Measurements from ENCODE around the gene RICTOR. TPM values are rescaled to one million over a fixed set of nuclear protein-coding genes. Genes with fewer than 3 reads are reported as not detected.

Gene RICTOR
- total and polyA plus RNA-seq, 11 donors: 6.8 to 76.3 (median 30.8) TPM

DNA sequence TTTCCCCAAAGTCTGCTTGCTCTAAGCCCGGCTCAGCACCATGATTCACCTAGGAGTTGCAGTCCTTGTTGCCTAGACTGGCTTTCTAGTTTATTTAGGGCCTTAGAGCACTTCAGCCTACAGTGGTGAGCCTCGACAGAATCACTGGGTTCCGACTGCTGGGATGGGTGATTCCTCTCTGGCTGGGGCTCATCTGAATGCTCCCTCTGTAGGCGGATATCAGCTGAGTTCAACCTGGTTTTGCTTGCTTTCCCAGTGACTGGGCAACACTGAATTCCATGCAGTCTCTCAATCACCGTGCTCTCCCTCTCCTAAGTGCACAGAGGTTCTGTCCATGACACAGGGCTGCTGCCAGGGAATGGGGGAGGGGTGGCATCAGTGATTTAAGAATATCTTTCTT, 174.3 kb downstream of the RICTOR start:
- H3K9me3 ChIP-seq: peaks cover 0 to 37% (median 16%) of the 10 kb centered on the region in 12 donors
- no peak for DNase-seq
- no peaks in the 10 kb centered on the region for H3K4me1 ChIP-seq
- intact Hi-C loops (cut with DNase I): no loop called here
- TF ChIP-seq, protein P1, sequence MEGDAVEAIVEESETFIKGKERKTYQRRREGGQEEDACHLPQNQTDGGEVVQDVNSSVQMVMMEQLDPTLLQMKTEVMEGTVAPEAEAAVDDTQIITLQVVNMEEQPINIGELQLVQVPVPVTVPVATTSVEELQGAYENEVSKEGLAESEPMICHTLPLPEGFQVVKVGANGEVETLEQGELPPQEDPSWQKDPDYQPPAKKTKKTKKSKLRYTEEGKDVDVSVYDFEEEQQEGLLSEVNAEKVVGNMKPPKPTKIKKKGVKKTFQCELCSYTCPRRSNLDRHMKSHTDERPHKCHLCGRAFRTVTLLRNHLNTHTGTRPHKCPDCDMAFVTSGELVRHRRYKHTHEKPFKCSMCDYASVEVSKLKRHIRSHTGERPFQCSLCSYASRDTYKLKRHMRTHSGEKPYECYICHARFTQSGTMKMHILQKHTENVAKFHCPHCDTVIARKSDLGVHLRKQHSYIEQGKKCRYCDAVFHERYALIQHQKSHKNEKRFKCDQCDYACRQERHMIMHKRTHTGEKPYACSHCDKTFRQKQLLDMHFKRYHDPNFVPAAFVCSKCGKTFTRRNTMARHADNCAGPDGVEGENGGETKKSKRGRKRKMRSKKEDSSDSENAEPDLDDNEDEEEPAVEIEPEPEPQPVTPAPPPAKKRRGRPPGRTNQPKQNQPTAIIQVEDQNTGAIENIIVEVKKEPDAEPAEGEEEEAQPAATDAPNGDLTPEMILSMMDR (IDR thresholded peaks at IDR 0.05): no peak
- no peak for TF ChIP-seq POLR2A (IDR thresholded peaks at IDR 0.05)
- 76 to 88% (median 80%) methylated on average over 4 to 5 of the region's 5 CpGs for WGBS, 4 donors
- no peak for ATAC-seq
- H3K27me3 ChIP-seq: no peaks in the 10 kb centered on the region
- peaks cover 0 to 34% (median 20%) of the 10 kb centered on the region in 9 donors for H3K36me3 ChIP-seq
- H3K4me3 ChIP-seq: no peak overlapping the region
- H3K27ac ChIP-seq: no peak overlapping the region

DNA sequence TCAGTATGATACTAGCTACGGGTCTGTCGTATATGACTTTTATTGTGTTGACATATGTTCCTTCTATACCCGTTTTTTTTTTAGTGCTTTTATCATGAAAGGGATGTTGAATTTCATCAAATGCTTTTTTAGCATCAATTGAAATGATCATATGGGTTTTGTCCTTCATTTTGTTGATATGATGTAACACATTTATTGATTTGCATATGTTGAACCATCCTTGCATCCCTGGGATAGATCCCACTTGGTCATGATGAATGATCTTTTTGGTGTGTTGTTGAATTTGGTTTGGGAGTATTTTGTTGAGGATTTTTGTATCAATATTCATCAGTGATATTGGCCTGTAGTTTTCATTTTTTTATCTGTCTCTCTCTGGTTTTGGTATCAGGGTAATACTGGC, 177.4 kb downstream of the RICTOR start:
- no peak for ATAC-seq
- TF ChIP-seq, protein P1 (IDR thresholded peaks at IDR 0.05): no peak
- TF ChIP-seq POLR2A (IDR thresholded peaks at IDR 0.05): no peak
- intact Hi-C loops (cut with DNase I): no loop called here
- no peaks in the 10 kb centered on the region for H3K27me3 ChIP-seq
- WGBS, 4 donors: 84 to 87% (median 85%) methylated on average over 3 of the region's 3 CpGs
- DNase-seq: no peak
- H3K4me1 ChIP-seq: no peaks in the 10 kb centered on the region
- H3K4me3 ChIP-seq: no peak overlapping the region
- H3K36me3 ChIP-seq: peaks cover 0 to 9% (median 0%) of the 10 kb centered on the region in 9 donors
- H3K9me3 ChIP-seq: peaks cover 0 to 37% (median 12%) of the 10 kb centered on the region in 12 donors
- no peak overlapping the region for H3K27ac ChIP-seq

- intact Hi-C loops (cut with DNase I): no loop called here
- WGBS, 4 donors: 93 to 100% (median 95%) methylated on average over 2 to 3 of the region's 3 CpGs
- ATAC-seq (no peak), DNase-seq (no peak)
- peaks cover 0 to 10% (median 4%) of the 10 kb centered on the region in 9 donors for H3K36me3 ChIP-seq
- TF ChIP-seq, protein P1 (IDR thresholded peaks at IDR 0.05): no peak
- TF ChIP-seq POLR2A (IDR thresholded peaks at IDR 0.05): no peak
- H3K27ac ChIP-seq: no peak overlapping the region
- H3K27me3 ChIP-seq: no peaks in the 10 kb centered on the region
- no peaks in the 10 kb centered on the region for H3K4me1 ChIP-seq
- peaks cover 0 to 35% (median 12%) of the 10 kb centered on the region in 12 donors for H3K9me3 ChIP-seq
- H3K4me3 ChIP-seq: no peak overlapping the region
Observed at GRCh38 chr5:38892363-38892762, 181.8 kb downstream of the RICTOR start.

DNA sequence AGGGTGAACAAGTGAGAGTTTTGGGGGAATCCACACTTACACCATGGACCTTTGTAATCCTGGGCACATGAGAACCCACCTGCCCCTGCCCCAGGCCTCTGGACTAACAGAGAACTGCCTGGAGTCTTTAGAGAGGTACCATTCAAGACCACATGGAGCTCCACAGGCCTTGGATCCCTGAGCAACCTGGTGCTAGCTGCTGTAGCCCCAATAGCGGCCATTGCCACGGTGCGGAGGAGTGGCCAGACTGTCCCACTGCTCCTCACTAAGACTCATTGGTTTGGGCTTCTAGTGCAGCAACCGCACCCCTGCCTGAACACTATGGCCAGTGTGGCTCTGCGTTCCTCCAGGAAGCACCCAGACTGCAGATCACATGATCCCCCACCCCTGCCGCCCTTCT, 182.6 kb downstream of the RICTOR start:
- ATAC-seq (no peak), DNase-seq (no peak)
- Histone ChIP-seq H3K27me3 (no peaks in the 10 kb centered on the region), H3K36me3 (peaks cover 0 to 18% (median 8%) of the 10 kb centered on the region in 9 donors), H3K4me1 (no peaks in the 10 kb centered on the region), H3K4me3 (no peak overlapping the region), H3K9me3 (peaks cover 0 to 27% (median 12%) of the 10 kb centered on the region in 12 donors), H3K27ac (no peak overlapping the region)
- WGBS, 4 donors: 96 to 98% (median 96%) methylated on average over 4 to 6 of the region's 6 CpGs
- TF ChIP-seq POLR2A (IDR thresholded peaks at IDR 0.05): no peak
- TF ChIP-seq, protein P1 (IDR thresholded peaks at IDR 0.05): no peak
- intact Hi-C loops (cut with DNase I): no loop called here
